ENCODE results near the gene CCER1.
A peak's percentile ranks its signal among the peaks of the same experiment; 100 is the strongest.

Gene CCER1

DNA sequence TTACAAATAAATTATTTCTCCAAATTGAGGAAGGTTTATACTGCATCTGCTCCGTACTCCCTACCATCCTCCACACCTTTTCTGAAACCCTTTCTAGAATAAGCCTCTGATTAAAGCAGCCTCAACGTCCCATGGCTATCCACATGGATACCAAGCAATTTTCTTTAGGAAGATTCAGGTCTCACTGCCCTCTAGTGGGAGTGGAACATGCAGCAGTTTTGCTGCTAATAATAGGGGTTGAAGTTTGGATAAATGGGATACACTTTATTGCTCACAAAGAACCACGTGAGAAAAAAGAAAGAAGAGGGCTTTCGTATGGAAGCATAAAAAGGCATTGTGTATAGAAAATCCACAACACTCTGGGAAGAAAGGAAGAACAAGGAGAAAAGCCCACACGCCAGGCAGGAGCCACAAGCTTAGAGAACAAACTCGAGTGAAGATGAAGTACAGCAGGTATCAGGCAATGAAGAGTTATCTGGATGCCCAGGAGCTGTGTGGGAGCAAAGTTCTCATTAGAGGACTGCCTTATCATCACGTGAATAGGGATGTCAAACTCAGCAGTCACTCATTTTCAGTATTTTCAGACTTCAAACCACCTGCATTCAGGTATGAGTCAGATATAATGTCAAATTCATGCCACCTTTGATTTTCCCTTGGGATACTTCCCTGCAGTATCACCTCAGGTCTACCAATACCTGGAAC lies 45.8 kb downstream of the CCER1 start:
- peak; percentile 47 for DNase-seq (ENCODE audit: low spot score)
- H3K27ac ChIP-seq, result no peak overlapping the region
- ChIA-PET CTCF (interaction anchor here (0.9 to 1.0 kb wide), 3 partner anchors 19 to 1359 kb away, joined by 3 to 5 read pairs (median 3); no protein-coding TSS in a partner anchor), POLR2A (ENCODE audit: low non-redundant PET) (no interaction called here)
- TF ChIP-seq, protein P1, sequence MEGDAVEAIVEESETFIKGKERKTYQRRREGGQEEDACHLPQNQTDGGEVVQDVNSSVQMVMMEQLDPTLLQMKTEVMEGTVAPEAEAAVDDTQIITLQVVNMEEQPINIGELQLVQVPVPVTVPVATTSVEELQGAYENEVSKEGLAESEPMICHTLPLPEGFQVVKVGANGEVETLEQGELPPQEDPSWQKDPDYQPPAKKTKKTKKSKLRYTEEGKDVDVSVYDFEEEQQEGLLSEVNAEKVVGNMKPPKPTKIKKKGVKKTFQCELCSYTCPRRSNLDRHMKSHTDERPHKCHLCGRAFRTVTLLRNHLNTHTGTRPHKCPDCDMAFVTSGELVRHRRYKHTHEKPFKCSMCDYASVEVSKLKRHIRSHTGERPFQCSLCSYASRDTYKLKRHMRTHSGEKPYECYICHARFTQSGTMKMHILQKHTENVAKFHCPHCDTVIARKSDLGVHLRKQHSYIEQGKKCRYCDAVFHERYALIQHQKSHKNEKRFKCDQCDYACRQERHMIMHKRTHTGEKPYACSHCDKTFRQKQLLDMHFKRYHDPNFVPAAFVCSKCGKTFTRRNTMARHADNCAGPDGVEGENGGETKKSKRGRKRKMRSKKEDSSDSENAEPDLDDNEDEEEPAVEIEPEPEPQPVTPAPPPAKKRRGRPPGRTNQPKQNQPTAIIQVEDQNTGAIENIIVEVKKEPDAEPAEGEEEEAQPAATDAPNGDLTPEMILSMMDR (conservative IDR thresholded peaks at IDR 0.05; ENCODE audit: low read depth), result peak; percentile 75

DNA sequence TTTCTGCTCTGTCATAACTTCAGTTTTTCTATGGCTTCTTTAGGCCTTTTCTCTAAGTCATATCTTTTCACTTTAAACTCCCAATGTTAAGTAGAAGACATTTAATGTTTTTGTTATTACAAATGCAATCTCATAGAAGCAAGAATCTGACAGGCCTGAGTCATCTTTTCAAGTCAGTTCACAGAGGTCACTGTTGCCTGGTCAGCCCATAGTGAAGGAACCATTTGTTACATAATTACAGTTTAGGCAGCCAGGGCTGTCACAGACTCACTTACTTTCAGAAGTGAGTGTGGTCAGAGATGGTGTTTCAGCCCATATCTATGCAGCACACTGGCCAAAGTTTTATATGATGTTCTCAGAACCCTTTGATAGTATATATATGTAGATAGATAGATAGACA lies 46.5 kb downstream of the CCER1 start:
- DNase-seq (ENCODE audit: low spot score), result peak; percentile 5
- ChIA-PET POLR2A (ENCODE audit: low non-redundant PET) (no interaction called here), CTCF (no interaction called here)

DNA sequence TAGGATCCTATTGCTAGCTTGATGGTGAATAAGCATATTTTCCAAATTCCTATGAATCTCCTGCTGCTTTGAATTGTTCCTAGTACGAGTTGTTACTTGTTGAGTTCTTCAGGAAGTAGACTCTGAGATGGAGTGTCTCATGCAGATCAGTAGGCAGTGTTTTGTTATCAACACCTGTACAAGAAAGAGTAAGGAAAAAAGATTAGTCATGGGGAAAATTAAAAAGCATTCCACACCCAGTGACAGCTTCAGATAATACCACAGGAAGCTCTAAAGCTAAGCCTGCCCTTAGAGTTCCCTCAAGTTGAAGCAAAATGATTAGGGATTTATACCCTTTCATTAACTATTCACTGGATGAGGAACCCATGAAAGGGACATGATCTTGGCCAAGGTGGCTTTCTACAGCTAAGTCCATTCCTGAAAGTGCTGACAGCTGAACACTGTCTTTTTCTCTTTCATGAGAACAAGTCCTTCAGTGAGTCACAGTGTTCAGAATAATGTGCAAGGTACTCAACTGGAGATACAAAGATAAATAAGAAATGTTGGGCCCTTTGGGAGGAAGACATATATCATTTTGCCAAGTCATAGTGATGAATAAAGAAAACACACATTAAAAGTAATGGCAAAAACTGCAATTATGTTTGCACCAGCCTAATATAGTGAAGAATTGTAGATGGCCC lies 49.1 kb downstream of the CCER1 start:
- TF ChIP-seq, protein P1 (conservative IDR thresholded peaks at IDR 0.05; ENCODE audit: low read depth), result no peak
- CTCF ChIA-PET, result interaction anchor here (0.6 to 0.7 kb wide), 2 partner anchors 67 to 1539 kb away, joined by 3 to 4 read pairs; no protein-coding TSS in a partner anchor
- POLR2A ChIA-PET (ENCODE audit: low non-redundant PET), result no interaction called here
- no peak overlapping the region for H3K27ac ChIP-seq
- peak; percentile 44 for DNase-seq (ENCODE audit: low spot score)

More for the DNA sequence above, 46.5 kb downstream of the CCER1 start:
- H3K27ac ChIP-seq, result no peak overlapping the region
- TF ChIP-seq, protein P1 (conservative IDR thresholded peaks at IDR 0.05; ENCODE audit: low read depth), result no peak

DNA sequence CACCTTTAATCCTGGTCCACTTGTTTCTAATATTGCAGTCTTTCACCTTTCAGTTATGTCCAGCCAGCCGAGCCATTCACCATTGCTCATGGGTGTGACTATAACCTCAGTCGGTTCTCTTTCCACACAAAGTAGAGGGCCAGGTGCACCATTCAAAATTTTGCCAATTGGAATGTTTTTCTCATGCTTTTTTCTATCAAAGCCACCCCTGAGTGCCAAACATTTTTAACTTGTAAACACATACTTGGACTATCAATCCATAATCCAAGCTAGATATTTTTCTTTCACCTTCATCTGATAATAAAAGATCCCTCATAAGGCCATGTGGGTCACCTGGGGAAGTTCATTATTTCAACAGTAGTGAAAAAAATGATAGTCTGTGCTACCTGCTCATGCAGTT lies 52.4 kb downstream of the CCER1 start:
- TF ChIP-seq, protein P1 (conservative IDR thresholded peaks at IDR 0.05; ENCODE audit: low read depth), result no peak
- DNase-seq (ENCODE audit: low spot score), result no peak
- ChIA-PET CTCF (no interaction called here), POLR2A (ENCODE audit: low non-redundant PET) (no interaction called here)
- no peak overlapping the region for H3K27ac ChIP-seq

Data from RWPE1 (cell line).